HEK293 (cell line): ENCODE results near the gene KRTAP4-9.
"Not testable (repeated sequence)": the region's sequence is repeated elsewhere in the genome, so short reads cannot be mapped to it uniquely, and the experiment has no call there.

Experiments used
- CTCF ChIA-PET: fragments of 350-600 bp; formaldehyde crosslinking; extraction: SDS; loops from one replicate; lab custom pipeline; 2021; ENCODE audit warnings: antibody characterized with exemption; lab: Yijun Ruan, JAX
- POLR2A ChIA-PET: fragments of 300-600 bp; formaldehyde crosslinking; extraction: SDS; loops from one replicate; lab custom pipeline; 2020; ENCODE audit warnings: antibody characterized with exemption, inconsistent platforms; lab: Yijun Ruan, JAX
- H3K27ac ChIP-seq: fragments of 200-500 bp; sonication (Bioruptor generic); 2 replicates; pipeline ENCODE4 v1.5.1; 2014; ENCODE audit warnings: low read depth, low read length, control low read depth, inconsistent platforms; ENCODE audit errors: extremely low read depth
- H3K36me3 ChIP-seq, 2 experiments: fragments of 200-500 bp in 1 of 2; sonication (Bioruptor generic) in 1 of 2; 1 replicate in 1 of 2; 2 replicates in 1 of 2; pipeline ENCODE4 v1.5.1; 2014 to 2017; ENCODE audit warnings: inconsistent platforms in 2 of 2, low read length in 2 of 2; ENCODE audit not compliant: control insufficient read depth in 2 of 2, insufficient read depth in 1 of 2
- H3K4me1 ChIP-seq: fragments of 200-500 bp; sonication (Bioruptor generic); 2 replicates; pipeline ENCODE4 v1.5.1; 2014; ENCODE audit warnings: mild to moderate bottlenecking, low read length, inconsistent platforms; ENCODE audit not compliant: control insufficient read depth, insufficient read depth
- H3K4me3 ChIP-seq: 2 replicates; pipeline ENCODE4 v1.5.1; 2011; ENCODE audit warnings: low read depth, mild to moderate bottlenecking, control low read depth, low read length, moderate library complexity
- H3K9me3 ChIP-seq: fragments of 200-500 bp; sonication (Bioruptor generic); 2 replicates; pipeline ENCODE4 v1.5.1; 2014; ENCODE audit warnings: low read depth, low read length, inconsistent platforms; ENCODE audit not compliant: control insufficient read depth, insufficient read depth
- BCL11A ChIP-seq: fragments of 450-650 bp; formaldehyde crosslinking; IDR thresholded peaks from 2 replicates; pipeline ENCODE4 v1.5.1; 2016; ENCODE audit warnings: low read depth, missing biosample characterization, missing genetic modification characterization
- HOXC10 ChIP-seq: sonication (generic); formaldehyde crosslinking; IDR thresholded peaks from 2 replicates; pipeline ENCODE4 v1.8.1; 2023; ENCODE audit warnings: mild to moderate bottlenecking, missing genetic modification reagents
- TCF7L2 ChIP-seq: IDR thresholded peaks from 2 replicates; pipeline ENCODE4 v1.6.1; 2011; ENCODE audit warnings: low read depth, mild to moderate bottlenecking, inconsistent platforms, low read length, moderate library complexity, borderline replicate concordance
- YY1 ChIP-seq: fragments of 450-650 bp; formaldehyde crosslinking; IDR thresholded peaks from 2 replicates; pipeline ENCODE4 v1.5.1; 2018; ENCODE audit warnings: missing biosample characterization, missing genetic modification characterization
- ZFHX2 ChIP-seq: fragments of 450-650 bp; formaldehyde crosslinking; conservative IDR thresholded peaks from 2 replicates; pipeline ENCODE4 v1.5.1; 2016; ENCODE audit warnings: missing biosample characterization, missing genetic modification characterization
- ZIC2 ChIP-seq: fragments of 450-650 bp; formaldehyde crosslinking; IDR thresholded peaks from 2 replicates; pipeline ENCODE4 v1.5.1; 2016; ENCODE audit warnings: missing biosample characterization, missing genetic modification characterization
- ZNF157 ChIP-seq: fragments of 450-650 bp; formaldehyde crosslinking; IDR thresholded peaks from 2 replicates; pipeline ENCODE4 v1.5.1; 2016; ENCODE audit warnings: missing biosample characterization, missing genetic modification characterization
- ZNF202 ChIP-seq: fragments of 450-650 bp; formaldehyde crosslinking; IDR thresholded peaks from 2 replicates; pipeline ENCODE4 v1.5.1; 2016; ENCODE audit warnings: missing biosample characterization, missing genetic modification characterization, borderline replicate concordance
- ZNF311 ChIP-seq: fragments of 450-650 bp; formaldehyde crosslinking; IDR thresholded peaks from 2 replicates; pipeline ENCODE4 v1.5.1; 2017; ENCODE audit warnings: missing biosample characterization, missing genetic modification characterization, borderline replicate concordance
- ZNF341 ChIP-seq: fragments of 450-650 bp; formaldehyde crosslinking; IDR thresholded peaks from 2 replicates; pipeline ENCODE4; 2016; ENCODE audit warnings: low read depth, missing biosample characterization, missing genetic modification characterization
- ZNF416 ChIP-seq: fragments of 450-650 bp; formaldehyde crosslinking; IDR thresholded peaks from 2 replicates; pipeline ENCODE4 v1.5.1; 2016; ENCODE audit warnings: missing biosample characterization, missing genetic modification characterization
- ZNF48 ChIP-seq: fragments of 450-650 bp; formaldehyde crosslinking; IDR thresholded peaks from 2 replicates; pipeline ENCODE4 v1.5.1; 2016; ENCODE audit warnings: missing biosample characterization, missing genetic modification characterization
- ZNF529 ChIP-seq: fragments of 450-650 bp; formaldehyde crosslinking; IDR thresholded peaks from 2 replicates; pipeline ENCODE4 v1.5.1; 2017; ENCODE audit warnings: missing genetic modification characterization, missing biosample characterization; ENCODE audit not compliant: insufficient replicate concordance
- ZNF555 ChIP-seq: fragments of 450-650 bp; formaldehyde crosslinking; conservative IDR thresholded peaks from 2 replicates; pipeline ENCODE4 v1.5.1; 2017; ENCODE audit warnings: missing biosample characterization, mild to moderate bottlenecking, missing genetic modification characterization, inconsistent platforms
- ZNF600 ChIP-seq: fragments of 450-650 bp; formaldehyde crosslinking; IDR thresholded peaks from 2 replicates; pipeline ENCODE4 v1.5.1; 2016; ENCODE audit warnings: missing biosample characterization, missing genetic modification characterization
- ZNF629 ChIP-seq: fragments of 450-650 bp; formaldehyde crosslinking; IDR thresholded peaks from 2 replicates; pipeline ENCODE4 v1.5.1; 2017; ENCODE audit warnings: missing biosample characterization, missing genetic modification characterization
- ZNF777 ChIP-seq: fragments of 450-650 bp; formaldehyde crosslinking; IDR thresholded peaks from 2 replicates; pipeline ENCODE4 v1.5.1; 2017; ENCODE audit warnings: missing biosample characterization, missing genetic modification characterization, borderline replicate concordance
- TF ChIP-seq, protein P1 (sequence below): fragments of 450-650 bp; formaldehyde crosslinking; IDR thresholded peaks from 2 replicates; pipeline ENCODE4; 2016; ENCODE audit warnings: missing biosample characterization, missing genetic modification characterization
- TF ChIP-seq, protein P2 (sequence below): fragments of 450-650 bp; formaldehyde crosslinking; IDR thresholded peaks from 2 replicates; pipeline ENCODE4 v1.5.1; 2017; ENCODE audit warnings: missing biosample characterization, missing genetic modification characterization
- TF ChIP-seq, protein P3 (sequence below): fragments of 450-650 bp; formaldehyde crosslinking; IDR thresholded peaks from 2 replicates; pipeline ENCODE4 v1.5.1; 2017; ENCODE audit warnings: missing biosample characterization, missing genetic modification characterization
- TF ChIP-seq, protein P4 (sequence below): sonication (generic); formaldehyde crosslinking; IDR thresholded peaks from 2 replicates; pipeline ENCODE4 v1.8.1; 2022; ENCODE audit warnings: mild to moderate bottlenecking, moderate library complexity, missing genetic modification reagents

KRTAP4-9 gene

DNA sequence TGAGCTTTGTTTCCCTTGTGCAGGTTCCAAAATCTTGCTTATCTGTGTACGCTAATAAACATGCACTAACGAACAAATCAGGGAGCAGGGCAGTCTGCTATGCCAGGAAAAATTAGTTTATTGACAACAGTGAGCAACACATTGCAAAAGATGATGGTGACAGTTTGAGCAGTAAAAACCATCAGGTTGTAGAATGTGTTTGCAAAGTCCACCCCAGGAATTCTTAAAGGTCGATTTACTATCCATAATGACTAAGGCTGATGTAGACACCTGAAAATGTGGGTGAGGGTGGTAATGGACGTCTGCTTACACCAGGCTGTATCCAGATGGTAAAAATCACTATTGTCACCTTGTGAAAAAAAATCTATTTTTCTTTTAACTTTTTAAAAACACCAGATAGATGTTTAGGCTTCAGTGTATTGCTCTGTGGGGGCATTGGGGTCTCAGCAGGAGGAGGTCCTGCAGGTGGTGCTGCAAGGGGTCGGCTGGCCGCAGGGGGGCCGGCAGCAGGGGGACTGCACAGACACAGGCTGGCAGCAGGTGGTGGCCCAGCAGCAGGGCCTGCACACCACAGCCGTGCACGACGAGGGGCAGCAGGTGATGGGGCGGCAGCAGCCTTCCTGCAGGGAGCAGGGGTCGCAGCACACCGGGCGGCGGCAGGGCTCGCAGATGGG lies 40.0 kb upstream of the KRTAP4-9 start:
- H3K4me1 ChIP-seq, POLR2A ChIA-PET, H3K4me3 ChIP-seq, H3K27ac ChIP-seq, H3K9me3 ChIP-seq, H3K36me3 ChIP-seq: not testable (repeated sequence)
- TF ChIP-seq ZIC2 (tag by site-specific recombination) = peak; percentile 55
- CTCF ChIA-PET = interaction anchor here (1.5 kb wide), 1 partner anchor 601 kb away, joined by 4 read pairs; no protein-coding TSS in a partner anchor

DNA sequence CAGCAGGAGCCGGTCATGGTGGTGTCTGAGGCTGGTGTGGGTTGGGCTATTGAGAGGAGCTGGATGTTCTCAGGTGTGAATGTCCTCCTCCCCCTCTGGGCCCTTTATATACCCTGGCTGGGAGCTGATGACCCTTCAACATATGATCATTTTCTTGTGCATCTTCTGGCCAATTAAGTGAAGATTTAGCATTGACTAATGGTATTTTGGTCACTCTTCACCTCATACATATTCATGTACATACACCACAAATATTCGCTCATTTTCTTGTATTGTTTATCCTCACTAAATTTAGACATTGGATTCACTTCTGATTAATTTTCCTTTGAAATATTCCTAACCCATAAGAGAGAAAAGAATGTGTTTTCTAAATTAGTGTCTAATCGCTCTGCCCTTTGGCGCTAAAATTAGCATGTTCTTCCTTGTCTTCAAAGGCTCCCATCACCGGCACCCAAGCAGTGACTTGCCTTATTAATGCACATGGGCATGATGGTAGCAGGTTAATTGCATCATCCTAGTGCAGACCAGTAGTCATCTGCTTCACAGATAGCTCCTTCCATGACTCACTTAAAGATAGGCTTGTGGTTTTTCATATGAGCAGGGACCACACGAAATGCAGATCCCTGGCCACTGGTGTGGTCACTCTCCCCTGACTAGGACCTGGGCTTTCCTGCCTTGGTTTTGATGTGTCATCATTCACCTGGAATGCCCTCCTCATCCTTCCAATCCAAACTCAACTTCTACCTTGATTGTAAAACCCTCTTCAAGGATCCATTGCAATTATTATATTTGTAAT lies 39.2 kb upstream of the KRTAP4-9 start, which contains the start of gene KRTAP2-4:
KRTAP2-4 (minus strand) TSS at position 51 of the 796 bp plus-strand sequence; CDS start at position 17, 34 bp downstream.
- no peaks in the 10 kb centered on the region for H3K4me1 ChIP-seq
- ChIA-PET POLR2A (no interaction called here), CTCF (no interaction called here)
- TF ChIP-seq ZNF777 (tag by site-specific recombination) (no peak), ZIC2 (tag by site-specific recombination) (no peak), ZNF629 (tag by site-specific recombination) (no peak), ZNF416 (no peak), BCL11A (tag by site-specific recombination) (no peak), ZNF600 (tag by site-specific recombination) (no peak)
- TF ChIP-seq, protein P1, sequence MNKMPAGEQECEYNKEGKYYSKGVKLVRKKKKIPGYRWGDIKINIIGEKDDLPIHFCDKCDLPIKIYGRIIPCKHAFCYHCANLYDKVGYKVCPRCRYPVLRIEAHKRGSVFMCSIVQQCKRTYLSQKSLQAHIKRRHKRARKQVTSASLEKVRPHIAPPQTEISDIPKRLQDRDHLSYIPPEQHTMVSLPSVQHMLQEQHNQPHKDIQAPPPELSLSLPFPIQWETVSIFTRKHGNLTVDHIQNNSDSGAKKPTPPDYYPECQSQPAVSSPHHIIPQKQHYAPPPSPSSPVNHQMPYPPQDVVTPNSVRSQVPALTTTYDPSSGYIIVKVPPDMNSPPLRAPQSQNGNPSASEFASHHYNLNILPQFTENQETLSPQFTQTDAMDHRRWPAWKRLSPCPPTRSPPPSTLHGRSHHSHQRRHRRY (tag by site-specific recombination) = no peak
- TF ChIP-seq, protein P2, sequence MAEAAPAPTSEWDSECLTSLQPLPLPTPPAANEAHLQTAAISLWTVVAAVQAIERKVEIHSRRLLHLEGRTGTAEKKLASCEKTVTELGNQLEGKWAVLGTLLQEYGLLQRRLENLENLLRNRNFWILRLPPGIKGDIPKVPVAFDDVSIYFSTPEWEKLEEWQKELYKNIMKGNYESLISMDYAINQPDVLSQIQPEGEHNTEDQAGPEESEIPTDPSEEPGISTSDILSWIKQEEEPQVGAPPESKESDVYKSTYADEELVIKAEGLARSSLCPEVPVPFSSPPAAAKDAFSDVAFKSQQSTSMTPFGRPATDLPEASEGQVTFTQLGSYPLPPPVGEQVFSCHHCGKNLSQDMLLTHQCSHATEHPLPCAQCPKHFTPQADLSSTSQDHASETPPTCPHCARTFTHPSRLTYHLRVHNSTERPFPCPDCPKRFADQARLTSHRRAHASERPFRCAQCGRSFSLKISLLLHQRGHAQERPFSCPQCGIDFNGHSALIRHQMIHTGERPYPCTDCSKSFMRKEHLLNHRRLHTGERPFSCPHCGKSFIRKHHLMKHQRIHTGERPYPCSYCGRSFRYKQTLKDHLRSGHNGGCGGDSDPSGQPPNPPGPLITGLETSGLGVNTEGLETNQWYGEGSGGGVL (tag by site-specific recombination) = no peak
- TF ChIP-seq, protein P3, sequence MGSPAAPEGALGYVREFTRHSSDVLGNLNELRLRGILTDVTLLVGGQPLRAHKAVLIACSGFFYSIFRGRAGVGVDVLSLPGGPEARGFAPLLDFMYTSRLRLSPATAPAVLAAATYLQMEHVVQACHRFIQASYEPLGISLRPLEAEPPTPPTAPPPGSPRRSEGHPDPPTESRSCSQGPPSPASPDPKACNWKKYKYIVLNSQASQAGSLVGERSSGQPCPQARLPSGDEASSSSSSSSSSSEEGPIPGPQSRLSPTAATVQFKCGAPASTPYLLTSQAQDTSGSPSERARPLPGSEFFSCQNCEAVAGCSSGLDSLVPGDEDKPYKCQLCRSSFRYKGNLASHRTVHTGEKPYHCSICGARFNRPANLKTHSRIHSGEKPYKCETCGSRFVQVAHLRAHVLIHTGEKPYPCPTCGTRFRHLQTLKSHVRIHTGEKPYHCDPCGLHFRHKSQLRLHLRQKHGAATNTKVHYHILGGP (tag by site-specific recombination) = no peak
- H3K4me3 ChIP-seq = no peak within 1 kb of the TSS
- no peaks in the 10 kb centered on the region for H3K36me3 ChIP-seq
- H3K9me3 ChIP-seq = no peaks in the 10 kb centered on the region
- no peak within 1 kb of the TSS for H3K27ac ChIP-seq

DNA sequence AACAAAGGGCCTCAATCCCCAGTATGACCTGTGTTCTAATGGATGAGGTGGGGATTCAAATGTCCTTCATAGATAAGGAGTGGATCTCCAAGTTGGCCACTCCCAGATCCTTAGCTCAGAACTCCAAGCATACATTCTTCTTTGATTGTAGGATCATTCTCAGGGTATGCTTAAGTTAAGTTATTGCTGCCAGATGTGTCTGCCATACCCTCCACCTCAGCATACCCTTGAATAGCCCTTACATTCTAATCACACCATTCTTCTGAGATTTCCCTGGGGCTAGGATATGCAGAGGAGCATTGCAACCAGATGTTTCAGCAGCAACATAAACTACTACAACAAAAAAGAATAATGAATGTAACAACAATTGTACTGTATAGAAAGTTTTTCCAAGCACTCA lies 37.9 kb upstream of the KRTAP4-9 start:
- no peak overlapping the region for H3K4me3 ChIP-seq
- no peaks in the 10 kb centered on the region for H3K36me3 ChIP-seq
- H3K9me3 ChIP-seq = no peaks in the 10 kb centered on the region
- H3K27ac ChIP-seq = no peak overlapping the region
- ChIA-PET CTCF (no interaction called here), POLR2A (no interaction called here)
- no peaks in the 10 kb centered on the region for H3K4me1 ChIP-seq
- TF ChIP-seq ZNF48 (tag by site-specific recombination) (no peak), ZFHX2 (tag by site-specific recombination) (no peak), ZNF311 (tag by site-specific recombination) (no peak), HOXC10 (CRISPR knock-in tag) (no peak), ZNF341 (tag by site-specific recombination) (no peak), ZNF555 (tag by site-specific recombination) (no peak), ZNF157 (tag by site-specific recombination) (no peak), YY1 (tag by site-specific recombination) (no peak), TCF7L2 (no peak), ZNF202 (no peak), ZNF529 (tag by site-specific recombination) (no peak)
- TF ChIP-seq, protein P4, sequence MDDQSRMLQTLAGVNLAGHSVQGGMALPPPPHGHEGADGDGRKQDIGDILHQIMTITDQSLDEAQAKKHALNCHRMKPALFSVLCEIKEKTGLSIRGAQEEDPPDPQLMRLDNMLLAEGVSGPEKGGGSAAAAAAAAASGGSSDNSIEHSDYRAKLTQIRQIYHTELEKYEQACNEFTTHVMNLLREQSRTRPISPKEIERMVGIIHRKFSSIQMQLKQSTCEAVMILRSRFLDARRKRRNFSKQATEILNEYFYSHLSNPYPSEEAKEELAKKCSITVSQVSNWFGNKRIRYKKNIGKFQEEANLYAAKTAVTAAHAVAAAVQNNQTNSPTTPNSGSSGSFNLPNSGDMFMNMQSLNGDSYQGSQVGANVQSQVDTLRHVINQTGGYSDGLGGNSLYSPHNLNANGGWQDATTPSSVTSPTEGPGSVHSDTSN (CRISPR knock-in tag) = no peak
